ENCODE measurements around the gene CTNNA2.

CTNNA2 gene

DNA sequence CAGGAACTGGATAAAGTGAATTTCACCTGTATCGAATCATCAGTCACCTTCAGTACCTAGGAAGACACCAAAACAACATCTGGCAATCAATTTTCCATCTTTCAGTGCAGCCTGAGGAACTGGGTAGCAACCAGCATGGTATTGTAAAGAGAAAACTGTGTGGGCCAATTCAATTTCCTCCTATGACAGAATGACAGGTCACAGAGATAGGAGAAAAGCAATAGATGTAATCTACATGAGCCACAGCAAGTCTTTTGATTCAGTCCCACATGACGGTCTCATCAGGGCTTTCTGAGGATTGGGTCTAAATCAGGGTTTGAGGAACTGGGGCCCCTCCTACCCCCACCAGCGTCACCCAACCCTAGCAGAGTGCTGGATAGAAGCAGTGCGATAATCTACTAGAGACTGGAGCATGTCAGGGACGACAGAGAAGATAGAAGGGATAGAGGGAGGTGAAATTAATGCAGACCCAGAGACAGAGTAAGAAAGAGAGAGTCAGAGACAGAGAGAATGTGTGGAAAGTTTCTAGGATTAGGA lies 523.0 kb downstream of the CTNNA2 start:
- no peak for TF ChIP-seq CTCF (IDR thresholded peaks at IDR 0.05; ENCODE audit: low read depth, low read length)
- H3K4me3 ChIP-seq (replicated peaks in 1 of 2; ENCODE audit: low read depth in 2 of 2, low read length in 2 of 2) = no peak overlapping the region
- DNase-seq (ENCODE audit: low read depth in 2 of 2) = no peak

DNA sequence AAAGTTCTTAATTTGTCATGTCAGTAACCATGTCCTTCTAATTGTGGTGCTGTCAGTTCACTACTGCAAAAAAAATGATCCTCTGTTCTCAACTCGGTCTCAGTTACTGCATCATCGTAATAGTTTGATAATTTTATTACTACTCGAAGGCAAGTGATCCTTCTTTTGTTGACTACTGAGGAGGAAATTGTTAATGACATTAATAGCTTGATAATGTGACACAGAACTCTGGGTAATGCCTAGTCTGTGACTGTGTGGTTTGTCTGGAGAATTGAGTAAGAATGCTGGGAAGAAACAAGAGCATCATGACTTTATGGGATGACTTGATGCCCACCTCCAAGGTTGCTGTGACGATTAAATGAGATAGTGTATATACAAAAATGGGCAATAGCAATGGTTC lies 524.5 kb downstream of the CTNNA2 start:
- H3K4me3 ChIP-seq (replicated peaks in 1 of 2; ENCODE audit: low read depth in 2 of 2, low read length in 2 of 2) = no peak overlapping the region
- TF ChIP-seq CTCF (IDR thresholded peaks at IDR 0.05; ENCODE audit: low read depth, low read length) = no peak
- no peak for DNase-seq (ENCODE audit: low read depth in 2 of 2)

- no peak for TF ChIP-seq CTCF (IDR thresholded peaks at IDR 0.05; ENCODE audit: low read depth, low read length)
- H3K4me3 ChIP-seq (replicated peaks in 1 of 2; ENCODE audit: low read depth in 2 of 2, low read length in 2 of 2) = no peak overlapping the region
- no peak for DNase-seq (ENCODE audit: low read depth in 2 of 2)
Observed at GRCh38 chr2:80040226-80040625, 527.4 kb downstream of the CTNNA2 start.

DNA sequence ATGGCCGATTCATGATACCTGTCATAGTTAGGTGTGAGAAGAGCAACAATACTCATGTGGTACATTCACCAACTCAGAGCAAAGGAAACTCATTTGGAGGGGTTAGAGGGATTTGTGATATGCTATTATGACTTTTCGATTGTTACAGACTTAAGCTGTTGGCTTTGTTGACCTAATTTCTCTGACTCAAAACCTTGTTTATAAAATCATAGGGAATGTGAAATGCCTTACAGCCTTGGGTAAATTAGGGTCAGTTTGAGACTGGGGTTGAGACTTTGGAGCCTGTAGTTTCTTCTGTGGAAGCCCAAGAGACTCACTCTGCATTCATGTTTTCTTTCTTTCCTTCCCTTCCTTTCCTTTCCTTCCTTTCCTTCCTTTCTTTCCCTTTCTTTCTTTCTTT lies 529.8 kb downstream of the CTNNA2 start:
- H3K4me3 ChIP-seq (replicated peaks in 1 of 2; ENCODE audit: low read depth in 2 of 2, low read length in 2 of 2) = no peak overlapping the region
- TF ChIP-seq CTCF (IDR thresholded peaks at IDR 0.05; ENCODE audit: low read depth, low read length) = no peak

GRCh38 chr2:80048296-80048695 lies 535.4 kb downstream of the CTNNA2 start:
- H3K4me3 ChIP-seq (replicated peaks in 1 of 2; ENCODE audit: low read depth in 2 of 2, low read length in 2 of 2) = no peak overlapping the region
- no peak for DNase-seq (ENCODE audit: low read depth in 2 of 2)
- no peak for TF ChIP-seq CTCF (IDR thresholded peaks at IDR 0.05; ENCODE audit: low read depth, low read length)

More for the DNA sequence above, 529.8 kb downstream of the CTNNA2 start:
- DNase-seq (ENCODE audit: low read depth in 2 of 2) = no peak

- H3K4me3 ChIP-seq (replicated peaks in 1 of 2; ENCODE audit: low read depth in 2 of 2, low read length in 2 of 2) = no peak overlapping the region
- DNase-seq (ENCODE audit: low read depth in 2 of 2) = no peak
- TF ChIP-seq CTCF (IDR thresholded peaks at IDR 0.05; ENCODE audit: low read depth, low read length) = no peak
Observed at GRCh38 chr2:80050246-80050645, 537.4 kb downstream of the CTNNA2 start.

Data from cardiac fibroblast (primary cell).